Activated CD8-positive, alpha-beta memory T cell treated with anti-CD3 and anti-CD28 coated beads, Interleukin-2, amount 10 ng/mL, durations not matched to agents 7 days and 5 days (primary cell): Measurements from ENCODE around the gene AWAT2. TPM values are rescaled to one million over a fixed set of nuclear protein-coding genes. Genes with fewer than 3 reads are reported as not detected.
A peak's percentile ranks its signal among the peaks of the same experiment; 100 is the strongest.

ENCODE experiments used
- ATAC-seq: fragments of 150-1000 bp; cut with Tn5 transposase; one replicate; pipeline ENCODE4 v1.10.0; 2021; ENCODE audit warnings: moderate library complexity
- CTCF ChIA-PET: fragments of 350-600 bp; sonication (Branson Sonifier 250); formaldehyde crosslinking; loops from one replicate; lab custom pipeline; 2021; ENCODE audit warnings: antibody characterized with exemption; lab: Charles Lee
- DNase-seq: peaks from one replicate; pipeline ENCODE4 v3.0.0-alpha.2; 2020
- H3K27ac Mint-ChIP-seq: one replicate; pipeline ENCODE4 v1.8.0; 2021; ENCODE audit warnings: mild to moderate bottlenecking, mixed read lengths
- H3K27me3 Mint-ChIP-seq: one replicate; pipeline ENCODE4 v1.8.0; 2021; ENCODE audit warnings: mixed read lengths
- H3K36me3 Mint-ChIP-seq: one replicate; pipeline ENCODE4 v1.8.0; 2021; ENCODE audit warnings: mild to moderate bottlenecking, mixed read lengths
- H3K4me1 Mint-ChIP-seq: one replicate; pipeline ENCODE4 v1.8.0; 2021; ENCODE audit warnings: mixed read lengths
- H3K4me3 Mint-ChIP-seq: one replicate; pipeline ENCODE4 v1.8.0; 2021; ENCODE audit warnings: mild to moderate bottlenecking, moderate library complexity, mixed read lengths
- H3K9me3 Mint-ChIP-seq: one replicate; pipeline ENCODE4 v1.8.0; 2022; ENCODE audit warnings: low read depth, mixed read lengths
- total RNA-seq, 2 experiments: library from RNA; stranded (reverse); gene quantifications; one replicate each; pipeline ENCODE4 v1.2.3, GENCODE V29; 2021

Gene AWAT2
- total RNA-seq, 2 experiments from 2014 or later, result not detected

DNA sequence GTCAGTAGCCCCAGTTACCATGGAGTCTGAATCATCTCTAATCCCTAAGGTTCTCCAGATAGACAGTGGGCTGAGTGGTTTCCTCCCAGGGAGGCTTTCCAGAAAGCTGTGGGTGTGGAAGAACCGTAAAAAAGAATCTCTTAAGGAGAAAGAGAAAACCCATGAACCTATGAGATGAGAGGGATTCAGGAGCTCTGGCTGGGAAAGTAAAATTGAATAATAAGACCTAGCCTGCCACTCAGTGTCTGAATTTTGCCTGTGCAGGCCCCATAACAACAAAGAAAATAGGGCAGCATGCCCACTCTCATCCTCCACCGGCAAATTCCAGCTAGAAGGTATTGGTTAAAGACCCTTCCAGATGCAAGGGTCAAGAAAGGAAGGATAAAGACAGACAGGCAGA lies 16.9 kb downstream of the AWAT2 start:
- Mint-ChIP-seq H3K4me1 (peaks cover 10% of the 10 kb centered on the region), H3K27me3 (no peaks in the 10 kb centered on the region), H3K9me3 (no peaks in the 10 kb centered on the region), H3K4me3 (no peak overlapping the region), H3K36me3 (no peaks in the 10 kb centered on the region), H3K27ac (no peak overlapping the region)
- no peak for ATAC-seq
- CTCF ChIA-PET, result interaction anchor here (0.6 to 1.6 kb wide), 3 partner anchors 65 to 589 kb away, joined by 3 to 8 read pairs (median 3); no protein-coding TSS in a partner anchor
- no peak for DNase-seq

- DNase-seq (peak; percentile 54), ATAC-seq (peak; percentile 57)
- Mint-ChIP-seq H3K36me3 (no peaks in the 10 kb centered on the region), H3K4me3 (no peak overlapping the region), H3K4me1 (peaks cover 25% of the 10 kb centered on the region), H3K27me3 (no peaks in the 10 kb centered on the region), H3K9me3 (no peaks in the 10 kb centered on the region), H3K27ac (no peak overlapping the region)
- CTCF ChIA-PET, result interaction anchor here (0.7 to 3.1 kb wide), 8 partner anchors 9 to 492 kb away, joined by 3 to 13 read pairs (median 4); no protein-coding TSS in a partner anchor
Observed at GRCh38 chrX:70030301-70030767, 19.4 kb downstream of the AWAT2 start.

GRCh38 chrX:70029863-70030262 lies 19.9 kb downstream of the AWAT2 start:
- no peaks in the 10 kb centered on the region for H3K36me3 Mint-ChIP-seq
- ATAC-seq (no peak), DNase-seq (no peak)
- no peak overlapping the region for H3K4me3 Mint-ChIP-seq
- H3K27ac Mint-ChIP-seq, result no peak overlapping the region
- no peaks in the 10 kb centered on the region for H3K9me3 Mint-ChIP-seq
- H3K4me1 Mint-ChIP-seq, result peaks cover 26% of the 10 kb centered on the region
- CTCF ChIA-PET, result interaction anchor here (0.9 to 3.1 kb wide), 7 partner anchors 11 to 492 kb away, joined by 3 to 13 read pairs (median 4); no protein-coding TSS in a partner anchor
- no peaks in the 10 kb centered on the region for H3K27me3 Mint-ChIP-seq

DNA sequence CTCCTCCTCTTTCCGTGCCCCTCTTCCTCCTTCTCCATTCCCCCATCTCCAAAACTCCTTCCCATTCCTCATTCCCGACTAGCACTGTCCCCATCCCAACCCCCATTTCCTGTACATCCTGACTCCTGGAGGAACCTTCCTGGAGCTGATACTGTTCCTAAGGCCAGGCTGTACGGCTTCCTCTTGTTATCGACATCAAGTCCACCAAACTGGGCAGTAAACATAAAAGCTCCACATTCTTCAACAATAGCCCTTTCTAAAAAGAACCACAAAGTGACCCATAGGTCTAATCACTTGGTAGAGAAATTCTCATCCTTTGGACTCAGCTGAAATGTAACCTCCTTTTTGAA lies 22.9 kb downstream of the AWAT2 start:
- Mint-ChIP-seq H3K27me3 (no peaks in the 10 kb centered on the region), H3K9me3 (no peaks in the 10 kb centered on the region), H3K36me3 (no peaks in the 10 kb centered on the region), H3K4me1 (peaks cover 24% of the 10 kb centered on the region), H3K4me3 (no peak overlapping the region), H3K27ac (no peak overlapping the region)
- DNase-seq, result no peak
- no peak for ATAC-seq
- CTCF ChIA-PET, result no interaction called here

DNA sequence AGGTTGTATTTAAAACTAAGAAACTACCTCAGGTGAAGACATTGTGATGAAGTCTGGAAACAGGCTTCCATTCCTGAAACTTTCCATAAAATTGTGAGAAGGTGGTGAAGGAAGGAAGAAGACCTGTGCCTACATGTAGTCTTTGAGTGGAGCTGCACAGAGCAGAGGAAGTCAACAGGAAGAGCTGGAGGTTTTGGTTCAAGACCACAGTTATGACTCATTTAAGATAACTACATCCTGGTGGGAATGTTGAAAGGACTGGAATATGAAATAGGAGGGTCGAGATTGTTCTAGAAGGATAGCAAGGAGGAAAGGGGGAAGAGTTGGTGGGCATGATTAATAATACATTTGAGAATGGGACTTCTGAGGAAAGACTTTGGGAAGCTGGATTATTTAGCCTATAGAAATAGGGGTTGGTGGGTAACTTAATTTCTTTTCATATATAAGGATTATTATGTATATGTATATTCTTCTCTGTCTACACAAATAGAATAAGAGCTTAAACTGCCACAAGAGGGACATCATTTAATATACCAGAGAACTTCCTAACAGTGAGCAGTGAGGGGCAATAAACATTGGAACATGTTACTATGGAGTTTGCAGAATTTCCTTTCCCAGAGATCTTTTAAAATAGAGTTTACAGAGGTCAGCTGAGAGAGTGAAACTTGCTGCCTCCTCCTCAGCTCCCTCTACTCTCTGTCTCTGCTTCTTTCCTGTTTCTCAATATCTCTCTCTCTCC lies 23.5 kb downstream of the AWAT2 start:
- CTCF ChIA-PET, result no interaction called here
- no peaks in the 10 kb centered on the region for H3K9me3 Mint-ChIP-seq
- H3K27ac Mint-ChIP-seq, result no peak overlapping the region
- H3K4me1 Mint-ChIP-seq, result peaks cover 24% of the 10 kb centered on the region
- H3K4me3 Mint-ChIP-seq, result no peak overlapping the region
- H3K36me3 Mint-ChIP-seq, result no peaks in the 10 kb centered on the region
- H3K27me3 Mint-ChIP-seq, result no peaks in the 10 kb centered on the region
- DNase-seq (no peak), ATAC-seq (no peak)

DNA sequence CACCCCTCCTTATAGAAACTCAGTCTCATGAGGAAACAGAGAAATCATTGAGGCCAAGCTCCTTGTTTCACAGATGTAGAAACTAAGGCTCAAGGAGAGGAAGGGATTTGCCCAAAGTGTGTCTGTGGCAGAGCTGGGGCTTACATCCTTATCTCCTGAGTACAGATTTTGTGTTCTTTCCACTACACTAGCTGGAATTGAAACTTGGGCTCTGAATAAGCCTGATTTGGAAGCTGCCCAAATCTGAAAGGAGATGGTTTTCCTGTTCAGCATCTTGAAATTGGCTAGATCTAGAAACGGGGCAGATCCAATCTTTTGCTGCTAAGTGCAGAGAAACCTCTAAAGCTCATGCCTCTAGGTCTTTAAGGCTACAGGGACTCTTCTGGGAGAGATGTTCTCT lies 24.3 kb downstream of the AWAT2 start:
- no peak for ATAC-seq
- Mint-ChIP-seq H3K4me3 (no peak overlapping the region), H3K27ac (no peak overlapping the region)

GRCh38 chrX:70022616-70023015 lies 27.1 kb downstream of the AWAT2 start:
- Mint-ChIP-seq H3K27me3 (peaks cover 2% of the 10 kb centered on the region), H3K4me1 (peaks cover 16% of the 10 kb centered on the region), H3K9me3 (no peaks in the 10 kb centered on the region), H3K4me3 (no peak overlapping the region), H3K36me3 (no peaks in the 10 kb centered on the region), H3K27ac (no peak overlapping the region)
- DNase-seq (no peak), ATAC-seq (no peak)
- CTCF ChIA-PET, result no interaction called here

More for the DNA sequence above, 24.3 kb downstream of the AWAT2 start:
- CTCF ChIA-PET, result interaction anchor here (1.1 kb wide), 1 partner anchor 72 kb away, joined by 3 read pairs; no protein-coding TSS in a partner anchor
- H3K27me3 Mint-ChIP-seq, result no peaks in the 10 kb centered on the region
- no peaks in the 10 kb centered on the region for H3K9me3 Mint-ChIP-seq
- H3K4me1 Mint-ChIP-seq, result peaks cover 20% of the 10 kb centered on the region
- H3K36me3 Mint-ChIP-seq, result no peaks in the 10 kb centered on the region
- DNase-seq, result no peak

DNA sequence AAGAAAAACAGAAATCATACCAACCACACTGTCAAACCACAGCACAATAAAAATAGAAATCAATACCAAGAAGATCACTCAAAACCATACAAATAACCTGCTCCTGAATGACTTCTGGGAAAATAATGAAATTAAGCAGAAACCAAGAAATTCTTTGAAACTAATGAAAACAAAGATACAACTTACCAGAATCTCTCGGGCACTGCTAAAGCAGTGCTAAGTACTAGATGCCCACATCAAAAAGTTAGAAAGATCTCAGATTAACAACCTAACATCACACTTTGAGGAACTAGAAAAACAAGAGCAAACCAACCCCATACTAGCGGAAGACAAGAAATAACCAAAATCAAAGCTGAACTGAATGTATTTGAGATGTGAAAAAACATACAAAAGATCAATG lies 33.2 kb downstream of the AWAT2 start:
- ATAC-seq (no peak), DNase-seq (no peak)
- peaks cover 6% of the 10 kb centered on the region for H3K27me3 Mint-ChIP-seq
- H3K36me3 Mint-ChIP-seq, result no peaks in the 10 kb centered on the region
- no peak overlapping the region for H3K27ac Mint-ChIP-seq
- H3K9me3 Mint-ChIP-seq, result peaks cover 3% of the 10 kb centered on the region
- CTCF ChIA-PET, result interaction anchor here (0.8 kb wide), 1 partner anchor 13 kb away, joined by 4 read pairs; no protein-coding TSS in a partner anchor
- no peak overlapping the region for H3K4me3 Mint-ChIP-seq
- peaks cover 15% of the 10 kb centered on the region for H3K4me1 Mint-ChIP-seq

GRCh38 chrX:70013466-70014381 lies 36.0 kb downstream of the AWAT2 start:
- Mint-ChIP-seq H3K36me3 (no peaks in the 10 kb centered on the region), H3K9me3 (peaks cover 3% of the 10 kb centered on the region), H3K27me3 (peaks cover 6% of the 10 kb centered on the region), H3K27ac (no peak overlapping the region), H3K4me3 (no peak overlapping the region), H3K4me1 (peaks cover 15% of the 10 kb centered on the region)
- DNase-seq, result no peak
- CTCF ChIA-PET, result interaction anchor here (1.6 kb wide), 1 partner anchor 17 kb away, joined by 3 read pairs; no protein-coding TSS in a partner anchor
- no peak for ATAC-seq

- CTCF ChIA-PET, result interaction anchor here (1.6 kb wide), 1 partner anchor 18 kb away, joined by 3 read pairs; no protein-coding TSS in a partner anchor
Observed at GRCh38 chrX:70012756-70013155, 37.0 kb downstream of the AWAT2 start.

DNA sequence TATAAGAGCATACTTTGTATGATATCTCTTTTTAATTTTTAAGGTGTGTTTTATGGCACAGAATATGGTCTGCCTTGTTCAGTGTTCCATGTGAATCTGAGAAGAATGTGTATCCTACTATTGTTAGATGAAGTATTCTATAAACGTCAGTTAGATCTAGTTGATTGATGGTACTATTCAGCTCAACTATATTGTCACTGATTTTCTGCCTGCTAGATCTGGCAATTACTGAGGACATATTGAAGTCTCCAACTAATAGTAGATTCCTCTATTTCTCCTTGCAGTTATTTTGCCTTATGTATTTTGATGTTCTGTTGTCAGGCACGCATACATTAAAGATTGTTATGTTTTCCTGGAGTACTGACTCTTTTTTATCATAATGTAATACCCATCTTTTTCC lies 39.8 kb downstream of the AWAT2 start:
- CTCF ChIA-PET, result no interaction called here
- Mint-ChIP-seq H3K4me1 (no peaks in the 10 kb centered on the region), H3K4me3 (no peak overlapping the region), H3K27me3 (no peaks in the 10 kb centered on the region), H3K9me3 (peaks cover 2% of the 10 kb centered on the region), H3K27ac (no peak overlapping the region), H3K36me3 (no peaks in the 10 kb centered on the region)
- no peak for DNase-seq
- no peak for ATAC-seq

More at GRCh38 chrX:70012756-70013155, 37.0 kb downstream of the AWAT2 start:
- Mint-ChIP-seq H3K27ac (no peak overlapping the region), H3K27me3 (peaks cover 4% of the 10 kb centered on the region), H3K9me3 (peaks cover 3% of the 10 kb centered on the region), H3K4me1 (peaks cover 15% of the 10 kb centered on the region), H3K4me3 (no peak overlapping the region), H3K36me3 (no peaks in the 10 kb centered on the region)
- DNase-seq (no peak), ATAC-seq (no peak)

GRCh38 chrX:70009049-70009448 lies 40.7 kb downstream of the AWAT2 start:
- Mint-ChIP-seq H3K36me3 (no peaks in the 10 kb centered on the region), H3K9me3 (no peaks in the 10 kb centered on the region), H3K27me3 (no peaks in the 10 kb centered on the region), H3K27ac (no peak overlapping the region), H3K4me3 (no peak overlapping the region), H3K4me1 (no peaks in the 10 kb centered on the region)
- CTCF ChIA-PET, result no interaction called here
- DNase-seq, result no peak
- no peak for ATAC-seq

- no peaks in the 10 kb centered on the region for H3K9me3 Mint-ChIP-seq
- no peaks in the 10 kb centered on the region for H3K27me3 Mint-ChIP-seq
- ATAC-seq (no peak), DNase-seq (no peak)
- H3K36me3 Mint-ChIP-seq, result no peaks in the 10 kb centered on the region
- no peaks in the 10 kb centered on the region for H3K4me1 Mint-ChIP-seq
- H3K27ac Mint-ChIP-seq, result no peak overlapping the region
- CTCF ChIA-PET, result no interaction called here
- H3K4me3 Mint-ChIP-seq, result no peak overlapping the region
Observed at GRCh38 chrX:70007946-70008345, 41.8 kb downstream of the AWAT2 start.
